Measurements from ENCODE around the gene CHST3. TPM values are rescaled to one million over a fixed set of nuclear protein-coding genes. Genes with fewer than 3 reads are reported as not detected.

CHST3 gene
- total and polyA plus RNA-seq, 10 of the 15 experiments (the other 5 are each of a cell fraction or from before 2014, with no cell fraction given) = 0.03 to 0.50 (median 0.05) TPM; not detected in 2

GRCh38 chr10:71948496-71949067, 15.6 kb upstream of the CHST3 start (continued):
- TF ChIP-seq CTCF (IDR thresholded peaks at IDR 0.05 in 2 of 3, conservative IDR thresholded peaks at IDR 0.05 in 1 of 3; ENCODE audit: control insufficient read depth in 2 of 3, extremely low read depth in 1 of 3, insufficient read depth in 1 of 3, low read depth in 3 of 3, low read length in 3 of 3) = no peak
- no peak for TF ChIP-seq EP300 (IDR thresholded peaks at IDR 0.05; ENCODE audit: borderline replicate concordance in 1 of 2, control insufficient read depth in 1 of 2, low read depth in 2 of 2, low read length in 2 of 2)
- no peak for TF ChIP-seq BCL11A (IDR thresholded peaks at IDR 0.05; ENCODE audit: low read depth, low read length)
- no peak for TF ChIP-seq IRF5 (IDR thresholded peaks at IDR 0.05; ENCODE audit: borderline replicate concordance)
- TF ChIP-seq PRDM15 (CRISPR knock-in tag; IDR thresholded peaks at IDR 0.05) = no peak
- no peak for TF ChIP-seq KLF5 (IDR thresholded peaks at IDR 0.05; ENCODE audit: partially characterized antibody)
- TF ChIP-seq ZNF592 (IDR thresholded peaks at IDR 0.05) = no peak

All from GM12878 (cell line).